ENCODE measurements around the gene NRXN3. TPM values are rescaled to one million over a fixed set of nuclear protein-coding genes. Genes with fewer than 3 reads are reported as not detected.

The NRXN3 gene
- total RNA-seq, 5 donors from 2014 or later (not counting 1 experiment from before 2014, with no cell fraction given), result not detected

DNA sequence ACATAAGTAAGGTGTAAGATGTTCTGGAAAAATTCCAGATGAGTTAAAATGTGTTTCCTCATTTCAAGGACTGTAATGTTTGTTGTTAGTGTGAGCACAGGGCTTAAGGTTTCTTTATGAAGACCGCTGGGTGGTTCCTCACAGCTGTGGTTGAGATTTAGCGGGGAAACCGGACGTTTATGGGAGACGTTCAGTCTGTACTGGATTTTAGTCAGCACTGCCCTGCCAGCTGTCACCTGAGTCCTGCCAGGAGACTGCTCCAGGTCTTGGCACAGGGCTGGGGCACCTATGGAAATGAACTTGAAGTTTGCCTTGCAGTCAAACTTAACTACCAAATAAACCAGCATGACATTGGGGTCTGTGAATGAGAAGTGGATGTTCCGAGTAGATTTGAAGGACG is 1485.9 kb downstream of the NRXN3 start:
- CTCF ChIA-PET, result no interaction called here
- DNase-seq, result no peak
- no peak overlapping the region for H3K27ac ChIP-seq (ENCODE audit: low read length)
- no peaks in the 10 kb centered on the region for H3K9me3 ChIP-seq
- H3K9me3 Mint-ChIP-seq, result peaks cover 3 to 16% (median 6%) of the 10 kb centered on the region in 3 donors
- WGBS (ENCODE audit: insufficient coverage), result 45% methylated on average over 6 of the region's 7 CpGs
- H3K4me1 Mint-ChIP-seq, result no peaks in the 10 kb centered on the region
- H3K4me3 ChIP-seq (ENCODE audit: control insufficient read depth in 1 of 2, extremely low read depth in 1 of 2, low read length in 1 of 2), result no peak overlapping the region
- no peak overlapping the region for H3K27ac Mint-ChIP-seq
- H3K4me1 ChIP-seq (ENCODE audit: control insufficient read depth in 1 of 2, extremely low read depth in 1 of 2, insufficient read depth in 2 of 2, low read length in 2 of 2), result no peaks in the 10 kb centered on the region
- H3K36me3 Mint-ChIP-seq, result no peaks in the 10 kb centered on the region
- no peak overlapping the region for H3K4me3 Mint-ChIP-seq
- no peaks in the 10 kb centered on the region for H3K27me3 ChIP-seq (replicated peaks in 1 of 2; ENCODE audit: control insufficient read depth in 2 of 2, extremely low read depth in 1 of 2, insufficient read depth in 2 of 2, low read length in 1 of 2)
- H3K27me3 Mint-ChIP-seq, result no peaks in the 10 kb centered on the region
- POLR2A ChIA-PET, result no interaction called here
- no peak for ATAC-seq (replicated peaks in 1 of 4)
- no peaks in the 10 kb centered on the region for H3K36me3 ChIP-seq (ENCODE audit: control insufficient read depth in 2 of 2, extremely low read depth in 1 of 2, insufficient read depth in 1 of 2, low read length in 1 of 2)

DNA sequence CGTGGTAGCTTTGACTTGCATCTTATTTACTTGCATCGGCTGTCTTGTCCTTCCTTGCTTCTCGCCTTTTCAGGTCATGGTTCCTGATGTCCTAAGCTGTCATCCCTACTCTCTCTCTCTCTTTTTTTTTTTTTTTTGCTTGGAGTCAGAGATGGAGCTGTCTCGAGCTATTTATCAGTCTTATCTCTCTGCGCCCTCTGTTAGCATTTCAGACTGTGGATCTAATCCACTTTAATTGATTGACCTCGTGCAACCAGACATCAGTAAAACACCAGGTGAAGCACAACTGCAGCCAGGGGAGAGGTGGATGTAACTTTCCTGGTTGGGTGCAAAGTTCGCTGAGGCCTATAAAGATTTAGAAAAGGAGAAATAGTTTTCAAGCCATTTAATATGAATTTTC is 1486.3 kb downstream of the NRXN3 start:
- 67% methylated on average over 3 of the region's 7 CpGs for WGBS (ENCODE audit: insufficient coverage)
- Mint-ChIP-seq H3K36me3 (no peaks in the 10 kb centered on the region), H3K9me3 (peaks cover 3 to 19% (median 6%) of the 10 kb centered on the region in 3 donors), H3K27me3 (no peaks in the 10 kb centered on the region), H3K4me1 (no peaks in the 10 kb centered on the region), H3K27ac (no peak overlapping the region), H3K4me3 (no peak overlapping the region)
- H3K36me3 ChIP-seq (ENCODE audit: control insufficient read depth in 2 of 2, extremely low read depth in 1 of 2, insufficient read depth in 1 of 2, low read length in 1 of 2), result no peaks in the 10 kb centered on the region
- H3K9me3 ChIP-seq, result no peaks in the 10 kb centered on the region
- no peaks in the 10 kb centered on the region for H3K4me1 ChIP-seq (ENCODE audit: control insufficient read depth in 1 of 2, extremely low read depth in 1 of 2, insufficient read depth in 2 of 2, low read length in 2 of 2)
- DNase-seq (no peak), ATAC-seq (replicated peaks in 1 of 4) (no peak)
- ChIA-PET CTCF (no interaction called here), POLR2A (no interaction called here)
- no peak overlapping the region for H3K27ac ChIP-seq (ENCODE audit: low read length)
- H3K27me3 ChIP-seq (replicated peaks in 1 of 2; ENCODE audit: control insufficient read depth in 2 of 2, extremely low read depth in 1 of 2, insufficient read depth in 2 of 2, low read length in 1 of 2), result no peaks in the 10 kb centered on the region
- H3K4me3 ChIP-seq (ENCODE audit: control insufficient read depth in 1 of 2, extremely low read depth in 1 of 2, low read length in 1 of 2), result no peak overlapping the region

DNA sequence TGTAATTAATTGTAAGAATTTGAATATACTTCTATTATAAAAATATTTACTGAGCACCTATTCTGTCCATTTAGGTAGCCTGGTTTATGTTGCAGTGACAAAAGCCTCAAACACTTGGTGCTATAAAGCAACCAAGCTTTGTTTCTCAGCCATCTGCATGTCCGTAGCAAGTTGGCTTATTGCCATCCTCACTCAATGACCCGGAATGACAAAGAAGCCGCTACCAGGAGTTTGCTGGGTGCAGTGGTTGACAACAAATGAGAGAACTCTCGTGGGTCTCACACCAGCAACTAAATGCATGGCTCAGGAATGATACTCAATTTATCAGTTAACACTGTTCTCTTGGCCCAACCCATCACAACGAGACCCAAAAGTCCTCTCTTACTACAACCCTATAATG is 1488.0 kb downstream of the NRXN3 start:
- CTCF ChIA-PET, result no interaction called here
- H3K27ac Mint-ChIP-seq, result no peak overlapping the region
- H3K4me1 Mint-ChIP-seq, result no peaks in the 10 kb centered on the region

DNA sequence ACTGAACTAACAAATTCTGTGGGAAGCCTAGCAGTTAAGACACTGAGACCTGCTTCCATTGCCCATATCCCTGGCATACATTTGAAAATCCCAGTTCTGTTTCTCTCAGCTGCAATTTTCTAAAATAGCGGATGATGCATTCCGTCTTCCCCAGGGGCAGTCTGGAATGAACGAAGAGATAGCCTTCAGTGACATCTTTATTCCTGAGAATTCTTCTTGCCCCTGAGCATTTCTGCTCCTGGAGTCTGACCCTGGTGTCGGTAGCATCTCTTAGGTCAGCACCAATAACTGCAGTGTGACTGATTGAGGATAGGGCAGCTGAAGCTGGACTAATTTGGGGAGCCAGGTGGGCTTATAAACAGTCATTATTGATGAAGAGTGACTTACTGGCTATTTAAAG is 1488.6 kb downstream of the NRXN3 start:
- ChIA-PET CTCF (no interaction called here), POLR2A (no interaction called here)
- Histone ChIP-seq H3K9me3 (no peaks in the 10 kb centered on the region), H3K4me1 (ENCODE audit: control insufficient read depth in 1 of 2, extremely low read depth in 1 of 2, insufficient read depth in 2 of 2, low read length in 2 of 2) (no peaks in the 10 kb centered on the region), H3K27me3 (replicated peaks in 1 of 2; ENCODE audit: control insufficient read depth in 2 of 2, extremely low read depth in 1 of 2, insufficient read depth in 2 of 2, low read length in 1 of 2) (no peaks in the 10 kb centered on the region), H3K27ac (ENCODE audit: low read length) (no peak overlapping the region), H3K4me3 (ENCODE audit: control insufficient read depth in 1 of 2, extremely low read depth in 1 of 2, low read length in 1 of 2) (no peak overlapping the region), H3K36me3 (ENCODE audit: control insufficient read depth in 2 of 2, extremely low read depth in 1 of 2, insufficient read depth in 1 of 2, low read length in 1 of 2) (no peaks in the 10 kb centered on the region)
- Mint-ChIP-seq H3K27ac (no peak overlapping the region), H3K36me3 (no peaks in the 10 kb centered on the region), H3K4me1 (no peaks in the 10 kb centered on the region), H3K4me3 (no peak overlapping the region), H3K27me3 (no peaks in the 10 kb centered on the region), H3K9me3 (peaks cover 0 to 24% (median 5%) of the 10 kb centered on the region in 3 donors)
- DNase-seq (no peak), ATAC-seq (replicated peaks in 1 of 4) (no peak)
- WGBS (ENCODE audit: insufficient coverage), result 84% methylated on average over 3 of the region's 4 CpGs

More for the DNA sequence above, 1488.0 kb downstream of the NRXN3 start:
- H3K27me3 ChIP-seq (replicated peaks in 1 of 2; ENCODE audit: control insufficient read depth in 2 of 2, extremely low read depth in 1 of 2, insufficient read depth in 2 of 2, low read length in 1 of 2), result no peaks in the 10 kb centered on the region
- H3K27ac ChIP-seq (ENCODE audit: low read length), result no peak overlapping the region
- DNase-seq (no peak), ATAC-seq (replicated peaks in 1 of 4) (no peak)
- 71% methylated on average over 3 of the region's 5 CpGs for WGBS (ENCODE audit: insufficient coverage)
- no peaks in the 10 kb centered on the region for H3K36me3 ChIP-seq (ENCODE audit: control insufficient read depth in 2 of 2, extremely low read depth in 1 of 2, insufficient read depth in 1 of 2, low read length in 1 of 2)
- Mint-ChIP-seq H3K36me3 (no peaks in the 10 kb centered on the region), H3K27me3 (no peaks in the 10 kb centered on the region), H3K4me3 (no peak overlapping the region), H3K9me3 (peaks cover 2 to 24% (median 8%) of the 10 kb centered on the region in 3 donors)
- POLR2A ChIA-PET, result no interaction called here
- no peaks in the 10 kb centered on the region for H3K4me1 ChIP-seq (ENCODE audit: control insufficient read depth in 1 of 2, extremely low read depth in 1 of 2, insufficient read depth in 2 of 2, low read length in 2 of 2)
- H3K4me3 ChIP-seq (ENCODE audit: control insufficient read depth in 1 of 2, extremely low read depth in 1 of 2, low read length in 1 of 2), result no peak overlapping the region
- no peaks in the 10 kb centered on the region for H3K9me3 ChIP-seq

DNA sequence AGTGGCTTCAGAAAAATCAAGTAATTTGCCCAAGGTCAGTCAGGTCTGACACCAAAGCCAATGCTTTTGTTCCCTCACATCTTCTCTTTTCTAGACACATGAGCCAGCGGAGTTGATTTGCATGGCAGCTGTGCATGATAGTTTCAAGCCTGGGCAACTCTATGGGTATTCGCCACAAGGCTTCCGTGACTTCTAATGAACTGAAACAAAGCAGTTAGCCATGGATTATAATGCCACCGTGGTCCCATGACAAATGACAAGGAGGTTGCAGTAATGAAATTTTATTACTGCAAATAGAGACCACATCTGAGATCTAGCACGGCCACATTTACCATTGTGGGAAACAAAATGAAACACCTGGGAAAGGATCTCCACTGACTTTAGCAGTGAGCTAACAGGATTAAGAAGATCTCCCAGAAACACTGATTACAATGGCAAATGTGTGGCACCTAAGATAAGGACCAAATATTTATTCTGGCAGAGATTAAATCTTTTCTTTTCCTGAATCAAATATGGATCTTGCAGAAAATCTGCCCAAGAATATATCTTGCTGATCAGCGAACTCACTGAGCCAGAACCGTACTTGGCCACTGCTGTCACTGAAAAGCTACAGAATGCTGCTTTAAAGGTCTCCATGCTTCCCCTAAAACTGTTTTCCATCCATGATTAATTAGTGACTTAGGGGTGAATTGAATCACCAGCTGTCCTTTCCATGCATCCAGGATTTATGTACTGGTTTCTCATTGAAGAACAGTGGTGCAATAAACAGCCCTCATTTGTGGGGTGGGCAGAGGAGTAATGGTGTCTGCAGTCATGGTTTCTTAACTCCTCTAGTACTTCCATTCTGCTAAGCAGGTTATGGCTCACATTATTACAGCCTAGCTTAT is 1490.1 kb downstream of the NRXN3 start:
- no peaks in the 10 kb centered on the region for H3K27me3 ChIP-seq (replicated peaks in 1 of 2; ENCODE audit: control insufficient read depth in 2 of 2, extremely low read depth in 1 of 2, insufficient read depth in 2 of 2, low read length in 1 of 2)
- Mint-ChIP-seq H3K27me3 (no peaks in the 10 kb centered on the region), H3K9me3 (peaks cover 0 to 16% (median 5%) of the 10 kb centered on the region in 3 donors), H3K4me3 (no peak overlapping the region), H3K27ac (no peak overlapping the region), H3K4me1 (no peaks in the 10 kb centered on the region), H3K36me3 (no peaks in the 10 kb centered on the region)
- CTCF ChIA-PET, result no interaction called here
- H3K9me3 ChIP-seq, result no peaks in the 10 kb centered on the region
- H3K4me3 ChIP-seq (ENCODE audit: control insufficient read depth in 1 of 2, extremely low read depth in 1 of 2, low read length in 1 of 2), result no peak overlapping the region
- no peak for DNase-seq
- no peak for ATAC-seq (replicated peaks in 1 of 4)
- H3K4me1 ChIP-seq (ENCODE audit: control insufficient read depth in 1 of 2, extremely low read depth in 1 of 2, insufficient read depth in 2 of 2, low read length in 2 of 2), result no peaks in the 10 kb centered on the region
- POLR2A ChIA-PET, result interaction anchor here in 1 of 2 donors (0.5 kb wide), 1 partner anchor 97 kb away, joined by 3 read pairs; no protein-coding TSS in a partner anchor
- H3K27ac ChIP-seq (ENCODE audit: low read length), result no peak overlapping the region
- no peaks in the 10 kb centered on the region for H3K36me3 ChIP-seq (ENCODE audit: control insufficient read depth in 2 of 2, extremely low read depth in 1 of 2, insufficient read depth in 1 of 2, low read length in 1 of 2)
- WGBS (ENCODE audit: insufficient coverage), result 93% methylated on average over 3 of the region's 7 CpGs

DNA sequence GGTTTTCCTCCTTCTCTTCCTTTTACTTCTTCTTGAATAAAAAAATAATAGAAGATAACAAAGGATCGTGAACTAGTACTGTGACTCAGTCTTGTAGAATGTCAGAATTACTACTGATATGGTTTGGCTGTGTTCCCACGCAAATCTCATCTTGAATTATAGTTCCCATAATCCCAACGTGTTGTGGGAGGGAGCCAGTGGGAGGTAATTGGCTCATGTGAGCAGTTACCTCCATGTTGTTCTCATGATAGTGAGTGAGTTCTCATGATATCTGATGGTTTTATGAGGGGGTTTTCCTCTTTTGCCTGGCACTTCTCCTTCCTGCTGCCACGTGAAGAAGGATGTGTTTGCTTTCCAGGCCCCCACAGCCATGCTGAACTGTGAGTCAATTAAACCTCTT is 1491.6 kb downstream of the NRXN3 start:
- H3K9me3 Mint-ChIP-seq, result peaks cover 0 to 16% (median 5%) of the 10 kb centered on the region in 3 donors
- no peaks in the 10 kb centered on the region for H3K4me1 ChIP-seq (ENCODE audit: control insufficient read depth in 1 of 2, extremely low read depth in 1 of 2, insufficient read depth in 2 of 2, low read length in 2 of 2)
- DNase-seq (no peak), ATAC-seq (replicated peaks in 1 of 4) (no peak)
- H3K4me1 Mint-ChIP-seq, result no peaks in the 10 kb centered on the region
- ChIA-PET CTCF (no interaction called here), POLR2A (no interaction called here)
- no peaks in the 10 kb centered on the region for H3K9me3 ChIP-seq
- no peaks in the 10 kb centered on the region for H3K27me3 ChIP-seq (replicated peaks in 1 of 2; ENCODE audit: control insufficient read depth in 2 of 2, extremely low read depth in 1 of 2, insufficient read depth in 2 of 2, low read length in 1 of 2)
- no peaks in the 10 kb centered on the region for H3K36me3 Mint-ChIP-seq
- no peak overlapping the region for H3K4me3 Mint-ChIP-seq
- no peaks in the 10 kb centered on the region for H3K36me3 ChIP-seq (ENCODE audit: control insufficient read depth in 2 of 2, extremely low read depth in 1 of 2, insufficient read depth in 1 of 2, low read length in 1 of 2)
- no peak overlapping the region for H3K4me3 ChIP-seq (ENCODE audit: control insufficient read depth in 1 of 2, extremely low read depth in 1 of 2, low read length in 1 of 2)
- H3K27ac Mint-ChIP-seq, result no peak overlapping the region
- no peak overlapping the region for H3K27ac ChIP-seq (ENCODE audit: low read length)
- no peaks in the 10 kb centered on the region for H3K27me3 Mint-ChIP-seq
- WGBS (ENCODE audit: insufficient coverage), result no CpG with 5 or more reads among the region's 4 CpGs
